CD14-positive monocyte (primary cell): Measurements from ENCODE around the gene ALDH4A1. TPM values are rescaled to one million over a fixed set of nuclear protein-coding genes. Genes with fewer than 3 reads are reported as not detected.

Source experiments
- DNase-seq, 3 donors: peaks; one replicate each; pipeline ENCODE4 v3.0.0-alpha.2; 2011 to 2022
- H2AFZ ChIP-seq: 2 replicates; pipeline ENCODE4 v1.6.0; 2012; ENCODE audit warnings: mild to moderate bottlenecking, low read depth, low read length, inconsistent platforms; ENCODE audit not compliant: insufficient read depth, poor library complexity, severe bottlenecking
- H3K27ac ChIP-seq, 2 donors: 1 replicate in 1 of 2; 2 replicates in 1 of 2; pipeline ENCODE4 v1.5.1; 2012 to 2013; ENCODE audit warnings: low read length in 2 of 2, control low read depth in 1 of 2, inconsistent platforms in 1 of 2, low read depth in 1 of 2, mild to moderate bottlenecking in 1 of 2
- H3K27me3 ChIP-seq, 2 donors: one replicate each; pipeline versions ENCODE4 v1.6.0 to v1.6.1; 2011 to 2013; ENCODE audit warnings: low read length in 2 of 2; ENCODE audit not compliant: control insufficient read depth in 2 of 2, insufficient read depth in 2 of 2
- H3K36me3 ChIP-seq, 2 donors: replicated peaks in 1 of 2; 1 replicate in 1 of 2; 2 replicates in 1 of 2; pipeline versions ENCODE4 v1.5.1 to v1.6.1; 2012 to 2013; ENCODE audit warnings: low read length in 2 of 2, control low read depth in 1 of 2, inconsistent platforms in 1 of 2, mild to moderate bottlenecking in 1 of 2; ENCODE audit not compliant: insufficient read depth in 2 of 2, control insufficient read depth in 1 of 2
- H3K4me1 ChIP-seq, 2 donors: 1 replicate in 1 of 2; 2 replicates in 1 of 2; pipeline versions ENCODE4 v1.5.1 to v1.6.1; 2012 to 2013; ENCODE audit warnings: low read length in 2 of 2, control low read depth in 1 of 2, inconsistent platforms in 1 of 2, mild to moderate bottlenecking in 1 of 2, moderate library complexity in 1 of 2; ENCODE audit not compliant: insufficient read depth in 2 of 2, control insufficient read depth in 1 of 2
- H3K4me2 ChIP-seq: replicated peaks from 2 replicates; pipeline ENCODE3; 2012; ENCODE audit warnings: low read length, moderate library complexity, mild to moderate bottlenecking; ENCODE audit not compliant: poor library complexity, severe bottlenecking; ENCODE audit errors: extremely low read depth
- H3K4me3 ChIP-seq, 3 experiments: fragments of 200-600 bp in 1 of 3; sonication (generic) in 1 of 3; replicated peaks in 1 of 3; 1 replicate in 2 of 3; 2 replicates in 1 of 3; pipeline ENCODE4 v1.5.1; 2011 to 2013; ENCODE audit warnings: low read length in 3 of 3, mild to moderate bottlenecking in 3 of 3, control low read depth in 2 of 3, low read depth in 2 of 3, inconsistent platforms in 1 of 3, moderate library complexity in 1 of 3
- H3K79me2 ChIP-seq: 2 replicates; pipeline ENCODE4 v1.6.0; 2012; ENCODE audit warnings: mild to moderate bottlenecking, control low read depth, inconsistent platforms, low read length, moderate library complexity; ENCODE audit not compliant: insufficient read depth
- H3K9ac ChIP-seq: 2 replicates; pipeline ENCODE4 v1.6.0; 2017; ENCODE audit warnings: low read length, mild to moderate bottlenecking; ENCODE audit not compliant: insufficient read depth, poor library complexity, severe bottlenecking
- H3K9me3 ChIP-seq, 2 donors: replicated peaks in 1 of 2; 1 replicate in 1 of 2; 2 replicates in 1 of 2; pipeline versions ENCODE4 v1.5.1 to v1.6.1; 2012 to 2013; ENCODE audit warnings: low read length in 2 of 2, control low read depth in 1 of 2; ENCODE audit not compliant: control insufficient read depth in 1 of 2, insufficient read depth in 1 of 2
- H4K20me1 ChIP-seq: 2 replicates; pipeline ENCODE4 v1.6.0; 2012; ENCODE audit warnings: mild to moderate bottlenecking, low read length, control low read depth, moderate library complexity; ENCODE audit not compliant: insufficient read depth
- H3K27ac Mint-ChIP-seq, 7 donors: one replicate each; pipeline ENCODE4 v1.8.0; 2020; ENCODE audit warnings: mild to moderate bottlenecking in 7 of 7, mixed read lengths in 7 of 7, moderate library complexity in 6 of 7, inconsistent platforms in 2 of 7
- H3K27me3 Mint-ChIP-seq, 3 donors: one replicate each; pipeline ENCODE4 v1.8.0; 2021 to 2022; ENCODE audit warnings: low read depth in 3 of 3, mild to moderate bottlenecking in 3 of 3, mixed read lengths in 3 of 3, moderate library complexity in 3 of 3, inconsistent platforms in 1 of 3
- H3K36me3 Mint-ChIP-seq, 2 donors: one replicate each; pipeline ENCODE4 v1.8.0; 2020; ENCODE audit warnings: mixed read lengths in 2 of 2, inconsistent platforms in 1 of 2, mild to moderate bottlenecking in 1 of 2
- H3K4me1 Mint-ChIP-seq: one replicate; pipeline ENCODE4 v1.8.0; 2020; ENCODE audit warnings: mild to moderate bottlenecking, mixed read lengths
- H3K4me3 Mint-ChIP-seq, 2 donors: one replicate each; pipeline ENCODE4 v1.8.0; 2020; ENCODE audit warnings: mild to moderate bottlenecking in 2 of 2, mixed read lengths in 2 of 2, moderate library complexity in 1 of 2
- H3K9me3 Mint-ChIP-seq, 7 donors: one replicate each; pipeline ENCODE4 v1.8.0; 2020 to 2022; ENCODE audit warnings: mixed read lengths in 7 of 7, mild to moderate bottlenecking in 6 of 7, moderate library complexity in 6 of 7, inconsistent platforms in 2 of 7
- CTCF ChIP-seq: fragments of 200-600 bp; IDR thresholded peaks from one replicate; pipeline ENCODE4 v1.8.0; 2022; ENCODE audit warnings: antibody characterized with exemption, mild to moderate bottlenecking
- WGBS: methylation state at CpG from one replicate; pipeline ENCODE4 v1.1.5; 2013; ENCODE audit warnings: missing lambda C conversion rate; ENCODE audit not compliant: insufficient coverage; 5-methylcytosine and 5-hydroxymethylcytosine counted together
- intact Hi-C, 2 donors: fragments of 100-400 bp; cut with micrococcal nuclease; formaldehyde crosslinking; loops; one replicate each; pipeline versions ENCODE4 v1.15.0 to v1.15.1; 2023
- polyA plus RNA-seq, 3 donors: library from polyadenylated mRNA; depleted of rRNA in 1 of 3; unstranded in 2 of 3; stranded (reverse) in 1 of 3; fragments of 300-500 nt in 2 of 3; fragments of >200 nt in 1 of 3; fragmentation: Illumina TruSeq in 2 of 3; gene quantifications; 1 replicate in 2 of 3; 2 replicates in 1 of 3; pipeline ENCODE4 v1.2.3, GENCODE V29; 2012 to 2021

ALDH4A1 gene
- polyA plus RNA-seq, 3 donors = 4.8 to 7.8 (median 6.1) TPM

- H3K4me3 ChIP-seq = peak overlapping the region; percentile 77 to 88 (median 78)
- Mint-ChIP-seq H3K27ac (peak overlapping the region; percentile 94 to 98 (median 98)), H3K4me3 (peak overlapping the region; percentile 97 to 98), H3K36me3 (peaks cover 14 to 18% of the 10 kb centered on the region in 2 donors), H3K4me1 (peaks cover 43% of the 10 kb centered on the region), H3K9me3 (no peaks in the 10 kb centered on the region), H3K27me3 (peaks cover 0 to 1% (median 0%) of the 10 kb centered on the region in 3 donors)
- WGBS = 0% methylated on average over 1 of the region's 9 CpGs
- H3K4me1 ChIP-seq = peaks cover 25 to 40% of the 10 kb centered on the region in 2 donors
- peak overlapping the region; percentile 85 for H2AFZ ChIP-seq
- H3K27me3 ChIP-seq = no peaks in the 10 kb centered on the region
- peak overlapping the region; percentile 99 for H3K4me2 ChIP-seq
- peaks cover 2% of the 10 kb centered on the region for H4K20me1 ChIP-seq
- H3K27ac ChIP-seq = no peak overlapping the region
- DNase-seq = peak in 1 of 3 donors; percentile 29
- H3K79me2 ChIP-seq = peaks cover 21% of the 10 kb centered on the region
- intact Hi-C loops = loop anchor here in 1 of 2 donors (5.0 to 10.0 kb wide), 2 partner anchors 181 to 303 kb away; no protein-coding TSS in a partner anchor
- peaks cover 7 to 8% of the 10 kb centered on the region in 2 donors for H3K36me3 ChIP-seq
- no peaks in the 10 kb centered on the region for H3K9me3 ChIP-seq
- TF ChIP-seq CTCF = no peak
- H3K9ac ChIP-seq = peak overlapping the region; percentile 85
Observed at GRCh38 chr1:18901147-18901951, 1.0 kb downstream of the ALDH4A1 start.

GRCh38 chr1:18900303-18900841, 2.0 kb downstream of the ALDH4A1 start:
- no peak overlapping the region for H3K4me3 Mint-ChIP-seq

More at GRCh38 chr1:18900303-18900841, 2.0 kb downstream of the ALDH4A1 start:
- no peaks in the 10 kb centered on the region for H3K9me3 Mint-ChIP-seq
- no peak overlapping the region for H3K4me2 ChIP-seq
- no peaks in the 10 kb centered on the region for H3K9me3 ChIP-seq
- peaks cover 0 to 1% (median 0%) of the 10 kb centered on the region in 3 donors for H3K27me3 Mint-ChIP-seq
- peaks cover 7 to 12% of the 10 kb centered on the region in 2 donors for H3K36me3 ChIP-seq
- no peak overlapping the region for H3K9ac ChIP-seq
- peaks cover 43% of the 10 kb centered on the region for H3K4me1 Mint-ChIP-seq
- H3K27me3 ChIP-seq = no peaks in the 10 kb centered on the region
- no peak for TF ChIP-seq CTCF
- H2AFZ ChIP-seq = no peak overlapping the region
- no peaks in the 10 kb centered on the region for H4K20me1 ChIP-seq
- H3K4me1 ChIP-seq = peaks cover 25 to 40% of the 10 kb centered on the region in 2 donors
- intact Hi-C loops = loop anchor here in 1 of 2 donors (5.0 to 10.0 kb wide), 2 partner anchors 182 to 304 kb away; no protein-coding TSS in a partner anchor
- H3K4me3 ChIP-seq = no peak overlapping the region
- H3K27ac ChIP-seq = no peak overlapping the region
- DNase-seq = no peak
- WGBS = 49% methylated on average over 5 of the region's 10 CpGs
- peak overlapping the region in 1 of 7 donors; percentile 43 for H3K27ac Mint-ChIP-seq
- H3K79me2 ChIP-seq = peaks cover 21% of the 10 kb centered on the region
- peaks cover 17 to 26% of the 10 kb centered on the region in 2 donors for H3K36me3 Mint-ChIP-seq
